Measurements from ENCODE around the gene ATXN7L1.

GRCh38 chr7:105838627-105839231 is 37.7 kb downstream of the ATXN7L1 start:
- TF ChIP-seq CTCF (IDR thresholded peaks at IDR 0.05) (no peak), POLR2AphosphoS5 (IDR thresholded peaks at IDR 0.05; ENCODE audit: insufficient read depth in 1 of 2, low read depth in 1 of 2) (no peak)
